Measurements from ENCODE around the gene KCTD15. TPM values are rescaled to one million over a fixed set of nuclear protein-coding genes. Genes with fewer than 3 reads are reported as not detected.

Gene KCTD15
- 65.0 TPM for total RNA-seq

GRCh38 chr19:33796164-33796875 lies at the start of gene KCTD15:
Gene KCTD15, plus strand, starts transcription at chr19:33796870. Its CDS starts 3,585 bp downstream, at chr19:33800455.
- peak; percentile 69 for DNase-seq

GRCh38 chr19:33747273-33747672 lies 49.4 kb upstream of the KCTD15 start:
- no peak for DNase-seq

- DNase-seq = no peak
Observed at GRCh38 chr19:33748231-33748630, 48.4 kb upstream of the KCTD15 start.

GRCh38 chr19:33749016-33749415 lies 47.7 kb upstream of the KCTD15 start:
- no peak for DNase-seq

- no peak for DNase-seq
Observed at GRCh38 chr19:33749619-33750175, 47.0 kb upstream of the KCTD15 start.

GRCh38 chr19:33750587-33751435 lies 45.9 kb upstream of the KCTD15 start:
- no peak for DNase-seq

GRCh38 chr19:33751436-33751770 lies 45.3 kb upstream of the KCTD15 start:
- no peak for DNase-seq

GRCh38 chr19:33752018-33752800 lies 44.5 kb upstream of the KCTD15 start:
- DNase-seq = peak; percentile 18

GRCh38 chr19:33752945-33753344 lies 43.7 kb upstream of the KCTD15 start:
- no peak for DNase-seq

GRCh38 chr19:33754361-33754760 lies 42.3 kb upstream of the KCTD15 start:
- no peak for DNase-seq

GRCh38 chr19:33755099-33756035 lies 41.3 kb upstream of the KCTD15 start:
- DNase-seq = no peak

- no peak for DNase-seq
Observed at GRCh38 chr19:33756177-33756576, 40.5 kb upstream of the KCTD15 start.

GRCh38 chr19:33758541-33759013 lies 38.1 kb upstream of the KCTD15 start:
- DNase-seq = no peak

GRCh38 chr19:33759356-33759755 lies 37.3 kb upstream of the KCTD15 start:
- DNase-seq = no peak

GRCh38 chr19:33763633-33764371 lies 32.9 kb upstream of the KCTD15 start:
- no peak for DNase-seq

- no peak for DNase-seq
Observed at GRCh38 chr19:33766623-33767022, 30.0 kb upstream of the KCTD15 start.

- DNase-seq = peak; percentile 79
Observed at GRCh38 chr19:33767898-33768413, 28.7 kb upstream of the KCTD15 start.

- no peak for DNase-seq
Observed at GRCh38 chr19:33769208-33769607, 27.5 kb upstream of the KCTD15 start.

GRCh38 chr19:33770107-33770506 lies 26.6 kb upstream of the KCTD15 start:
- DNase-seq = no peak
